GM23248 (cell line): ENCODE results near the gene GFI1B. TPM values are rescaled to one million over a fixed set of nuclear protein-coding genes. Genes with fewer than 3 reads are reported as not detected.

Experiments
- DNase-seq: peaks from one replicate; pipeline ENCODE4 v3.0.0-alpha.2; 2015
- H2AFZ ChIP-seq: fragments of 200-600 bp; sonication (generic); 2 replicates; pipeline ENCODE4 v1.6.1; 2016; ENCODE audit warnings: antibody characterized with exemption
- H3F3A ChIP-seq: fragments of 200-600 bp; sonication (generic); 2 replicates; pipeline ENCODE4 v1.6.1; 2016; ENCODE audit warnings: mild to moderate bottlenecking, antibody characterized with exemption, mixed run types; ENCODE audit not compliant: insufficient read depth
- H3K27ac ChIP-seq: fragments of 200-600 bp; sonication (generic); 2 replicates; pipeline ENCODE4 v1.5.1; 2016; ENCODE audit warnings: mild to moderate bottlenecking
- H3K27me3 ChIP-seq: fragments of 200-600 bp; sonication (generic); replicated peaks from 2 replicates; pipeline ENCODE4 v1.6.1; 2016; ENCODE audit warnings: mild to moderate bottlenecking; ENCODE audit not compliant: insufficient read depth
- H3K36me3 ChIP-seq: fragments of 200-600 bp; sonication (generic); 2 replicates; pipeline ENCODE4 v1.6.1; 2016; ENCODE audit warnings: low read depth, mild to moderate bottlenecking
- H3K4me1 ChIP-seq: fragments of 200-600 bp; sonication (generic); 2 replicates; pipeline ENCODE4 v1.6.1; 2016; ENCODE audit warnings: mild to moderate bottlenecking; ENCODE audit not compliant: insufficient read depth
- H3K4me2 ChIP-seq: fragments of 200-600 bp; sonication (generic); one replicate; pipeline ENCODE4 v1.6.1; 2016; ENCODE audit warnings: mild to moderate bottlenecking; ENCODE audit not compliant: unreplicated experiment
- H3K4me3 ChIP-seq: fragments of 200-600 bp; sonication (generic); 2 replicates; pipeline ENCODE4 v1.5.1; 2016; ENCODE audit warnings: mild to moderate bottlenecking
- H3K79me2 ChIP-seq: fragments of 200-600 bp; sonication (generic); 2 replicates; pipeline ENCODE4 v1.6.1; 2016; ENCODE audit warnings: mild to moderate bottlenecking; ENCODE audit not compliant: insufficient read depth
- H3K9ac ChIP-seq: fragments of 200-600 bp; sonication (generic); 2 replicates; pipeline ENCODE4 v1.6.1; 2016; ENCODE audit warnings: mild to moderate bottlenecking
- H3K9me2 ChIP-seq: fragments of 200-600 bp; sonication (generic); 2 replicates; pipeline ENCODE4 v1.6.1; 2016; ENCODE audit warnings: mixed run types, mild to moderate bottlenecking, moderate library complexity; ENCODE audit not compliant: insufficient read depth
- H3K9me3 ChIP-seq: fragments of 200-600 bp; sonication (generic); one replicate; pipeline ENCODE4 v1.6.1; 2017; ENCODE audit warnings: low read depth
- H4K20me1 ChIP-seq: fragments of 200-600 bp; sonication (generic); 2 replicates; pipeline ENCODE4 v1.6.0; 2016; ENCODE audit not compliant: insufficient read depth
- EZH2 ChIP-seq: fragments of 200-600 bp; sonication (generic); IDR thresholded peaks from 2 replicates; pipeline ENCODE4 v1.6.1; 2018; ENCODE audit warnings: antibody characterized with exemption, mild to moderate bottlenecking; ENCODE audit not compliant: insufficient read depth, poor library complexity, severe bottlenecking
- EZH2phosphoT487 ChIP-seq: fragments of 200-600 bp; sonication (generic); IDR thresholded peaks from 2 replicates; pipeline ENCODE4 v1.6.1; 2018; ENCODE audit warnings: antibody characterized with exemption, moderate library complexity, mild to moderate bottlenecking, low read depth; ENCODE audit not compliant: insufficient read depth
- WGBS, 2 experiments: methylation state at CpG; one replicate each; pipeline ENCODE4 v1.1.6; 2015 to 2017; ENCODE audit warnings: low lambda C conversion rate in 2 of 2, low coverage in 1 of 2; ENCODE audit errors: missing lambda C conversion rate in 2 of 2; 5-methylcytosine and 5-hydroxymethylcytosine counted together
- in situ Hi-C: fragments of 300-500 bp; cut with MboI; formaldehyde crosslinking; loops from 2 replicates; pipeline ENCODE4 v1.15.0; 2020
- polyA plus RNA-seq: library from polyadenylated mRNA; unstranded; fragments of >200 nt; fragmentation: Nextera tagmentation; extraction: Ambion mirVana; gene quantifications from 2 replicates; pipeline ENCODE4 v1.2.1, GENCODE V29; 2016
- total RNA-seq: library from RNA; depleted of rRNA; stranded (reverse); fragments of >200 nt; shearing (Covaris generic); gene quantifications from 2 replicates; pipeline ENCODE4 v1.2.3, GENCODE V29; 2014

The GFI1B gene
- total and polyA plus RNA-seq, 2 experiments from 2014 or later = not detected

DNA sequence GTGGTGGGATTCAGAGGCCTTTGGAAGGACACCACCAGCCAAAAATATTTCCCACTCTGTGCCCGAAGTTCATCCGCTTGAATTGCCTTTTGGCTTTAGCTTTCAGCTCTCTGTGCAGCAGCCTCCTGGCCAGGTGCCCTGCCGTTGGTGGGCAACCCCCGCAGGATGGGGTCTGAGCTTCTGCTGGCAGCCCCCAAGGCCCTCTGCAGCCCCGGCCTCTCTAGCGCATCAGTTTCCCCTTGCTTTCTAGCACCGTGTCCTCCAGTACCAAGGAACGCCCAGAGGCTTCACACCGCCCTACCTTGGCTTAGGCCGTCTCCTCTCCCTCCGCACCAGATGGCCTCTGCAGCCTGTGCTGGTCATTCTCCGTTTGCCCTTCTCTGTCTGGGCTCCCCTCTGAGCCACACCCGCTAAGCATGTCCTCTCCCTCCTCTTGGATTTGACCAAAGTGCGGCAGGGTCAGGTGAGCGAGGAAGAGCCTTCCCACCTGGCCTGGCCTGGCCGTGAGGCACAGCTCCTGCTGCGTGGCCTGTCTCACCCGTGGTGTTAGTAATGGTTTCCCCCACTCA is 29.9 kb upstream of the GFI1B start:
- Histone ChIP-seq H3K4me3 (no peak overlapping the region), H3K27ac (no peak overlapping the region), H3K9me2 (no peaks in the 10 kb centered on the region), H3K79me2 (peaks cover 9% of the 10 kb centered on the region), H3K9me3 (no peaks in the 10 kb centered on the region), H3K36me3 (no peaks in the 10 kb centered on the region), H3K9ac (no peak overlapping the region), H3K4me2 (no peak overlapping the region), H3F3A (no peaks in the 10 kb centered on the region), H2AFZ (no peak overlapping the region), H3K4me1 (peaks cover 7% of the 10 kb centered on the region), H3K27me3 (no peaks in the 10 kb centered on the region), H4K20me1 (no peaks in the 10 kb centered on the region)
- in situ Hi-C loops = no loop called here
- WGBS, 2 experiments = 68 to 75% methylated on average over 18 of the region's 18 CpGs
- DNase-seq = no peak
- TF ChIP-seq EZH2 (no peak), EZH2phosphoT487 (no peak)

DNA sequence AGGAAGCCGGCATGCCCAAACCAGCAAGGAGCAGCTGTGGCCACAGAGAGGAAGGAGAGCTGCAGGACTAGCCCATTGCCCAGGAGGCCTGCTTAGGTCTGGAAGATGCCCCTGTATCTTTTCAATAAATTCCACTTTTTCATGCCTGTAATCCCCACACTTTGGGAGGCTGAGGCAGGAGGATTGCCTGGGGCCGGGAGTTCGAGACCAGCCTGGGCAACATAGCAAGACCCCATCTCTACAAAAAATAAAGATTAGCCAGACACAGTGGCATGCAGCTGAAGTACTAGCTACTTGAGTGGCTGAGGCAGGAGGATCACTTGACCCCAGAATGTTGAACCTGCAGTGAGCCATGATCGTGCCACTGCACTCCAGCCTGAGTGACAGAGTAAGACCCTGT is 28.8 kb upstream of the GFI1B start:
- Histone ChIP-seq H3K4me3 (no peak overlapping the region), H3K36me3 (no peaks in the 10 kb centered on the region), H4K20me1 (no peaks in the 10 kb centered on the region), H3K27me3 (no peaks in the 10 kb centered on the region), H3K27ac (no peak overlapping the region), H3F3A (no peaks in the 10 kb centered on the region), H3K79me2 (no peaks in the 10 kb centered on the region), H2AFZ (no peak overlapping the region), H3K9me3 (no peaks in the 10 kb centered on the region), H3K4me1 (peaks cover 7% of the 10 kb centered on the region), H3K9ac (no peak overlapping the region), H3K9me2 (no peaks in the 10 kb centered on the region), H3K4me2 (no peak overlapping the region)
- no peak for TF ChIP-seq EZH2phosphoT487
- TF ChIP-seq EZH2 = no peak
- WGBS, 2 experiments = 71 to 78% methylated on average over 4 of the region's 4 CpGs
- in situ Hi-C loops = no loop called here
- no peak for DNase-seq

DNA sequence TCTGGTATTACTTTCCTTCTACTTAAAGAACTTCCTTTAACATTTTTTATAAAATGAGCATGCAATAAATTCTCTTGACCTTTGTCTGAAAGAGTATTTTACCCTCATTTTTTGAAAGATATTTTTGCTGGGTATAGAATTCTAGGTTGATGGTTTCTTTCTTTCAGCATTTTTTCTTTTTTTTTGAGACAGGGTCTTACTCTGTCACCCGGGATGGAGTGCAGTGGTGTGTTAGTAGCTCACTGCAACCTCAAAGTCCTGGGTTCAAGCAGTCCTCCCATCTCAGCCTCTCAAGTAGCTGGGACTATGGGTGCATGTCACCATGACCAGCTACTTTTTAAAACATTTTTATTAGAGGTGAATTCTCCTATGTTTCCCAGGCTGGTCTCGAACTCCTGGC is 23.4 kb upstream of the GFI1B start:
- Histone ChIP-seq H3K9ac (no peak overlapping the region), H3K4me1 (no peaks in the 10 kb centered on the region), H3K4me2 (no peak overlapping the region), H4K20me1 (no peaks in the 10 kb centered on the region), H3K9me3 (no peaks in the 10 kb centered on the region), H3K9me2 (no peaks in the 10 kb centered on the region), H3K27ac (no peak overlapping the region), H3K36me3 (no peaks in the 10 kb centered on the region), H3K27me3 (no peaks in the 10 kb centered on the region), H3F3A (no peaks in the 10 kb centered on the region), H3K4me3 (no peak overlapping the region), H2AFZ (no peak overlapping the region), H3K79me2 (no peaks in the 10 kb centered on the region)
- in situ Hi-C loops = no loop called here
- no peak for DNase-seq
- WGBS, 2 experiments = 37 to 38% methylated on average over 2 of the region's 2 CpGs
- TF ChIP-seq EZH2 = no peak
- no peak for TF ChIP-seq EZH2phosphoT487

DNA sequence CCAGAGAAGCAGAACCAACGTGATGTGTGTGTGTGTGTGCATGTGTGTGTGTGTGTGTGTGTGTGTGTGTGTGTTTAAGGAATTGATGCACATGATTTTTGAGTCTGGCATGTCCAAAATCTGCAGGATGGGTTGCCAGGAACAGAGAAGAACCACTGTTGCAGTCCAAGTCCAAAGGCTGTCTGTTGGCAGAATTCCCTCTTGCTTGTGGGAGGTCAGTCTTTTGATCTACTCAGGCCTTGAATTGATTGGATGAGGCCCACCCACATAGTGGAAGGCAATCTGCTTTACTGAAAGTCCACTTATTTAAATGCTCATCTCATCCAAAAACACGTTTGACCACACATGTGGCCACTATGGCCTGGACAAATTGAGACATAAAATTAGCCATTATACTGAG is 22.7 kb upstream of the GFI1B start:
- no peak for TF ChIP-seq EZH2
- no peak for TF ChIP-seq EZH2phosphoT487
- no peaks in the 10 kb centered on the region for H4K20me1 ChIP-seq
- no peak overlapping the region for H2AFZ ChIP-seq
- DNase-seq = no peak
- peaks cover 2% of the 10 kb centered on the region; the same call in 1 of the 2 replicates for H3K27me3 ChIP-seq
- H3K79me2 ChIP-seq = no peaks in the 10 kb centered on the region
- H3K4me2 ChIP-seq = no peak overlapping the region
- no peaks in the 10 kb centered on the region for H3K9me3 ChIP-seq
- H3K4me1 ChIP-seq = no peaks in the 10 kb centered on the region
- no peaks in the 10 kb centered on the region for H3K9me2 ChIP-seq
- H3K27ac ChIP-seq = no peak overlapping the region
- in situ Hi-C loops = no loop called here
- WGBS, 2 experiments = 9 to 16% methylated on average over 2 of the region's 2 CpGs
- no peaks in the 10 kb centered on the region for H3K36me3 ChIP-seq
- no peaks in the 10 kb centered on the region for H3F3A ChIP-seq
- no peak overlapping the region for H3K9ac ChIP-seq
- no peak overlapping the region for H3K4me3 ChIP-seq

DNA sequence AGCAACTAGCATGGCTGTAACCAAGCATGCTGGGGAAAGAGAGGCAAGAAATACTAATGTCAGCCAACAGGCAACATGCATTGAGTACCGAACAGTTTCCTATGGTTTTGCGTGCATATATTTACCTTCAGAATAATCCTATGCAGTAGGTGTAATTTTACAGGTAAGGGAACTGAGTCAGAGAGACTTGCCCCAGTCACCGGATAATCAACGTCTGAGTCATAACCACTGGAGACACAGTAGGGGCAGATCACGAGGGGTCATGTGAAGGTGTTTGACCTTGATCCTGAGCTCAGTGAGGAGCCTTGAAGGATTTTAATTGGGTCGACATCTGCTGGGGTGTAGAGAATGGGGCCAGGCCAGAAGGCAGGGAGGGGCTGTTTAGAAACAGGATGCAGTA is 20.7 kb upstream of the GFI1B start:
- Histone ChIP-seq H3K9ac (no peak overlapping the region), H3F3A (no peaks in the 10 kb centered on the region), H3K79me2 (no peaks in the 10 kb centered on the region), H3K27ac (no peak overlapping the region), H3K4me2 (no peak overlapping the region), H3K9me2 (no peaks in the 10 kb centered on the region), H4K20me1 (no peaks in the 10 kb centered on the region), H3K27me3 (peaks cover 6% of the 10 kb centered on the region; the same call in 1 of the 2 replicates), H3K9me3 (no peaks in the 10 kb centered on the region), H2AFZ (no peak overlapping the region), H3K4me3 (no peak overlapping the region), H3K36me3 (no peaks in the 10 kb centered on the region), H3K4me1 (no peaks in the 10 kb centered on the region)
- TF ChIP-seq EZH2 (no peak), EZH2phosphoT487 (no peak)
- WGBS, 2 experiments = 43 to 50% methylated on average over 6 of the region's 6 CpGs
- DNase-seq = no peak
- in situ Hi-C loops = no loop called here
